Glutamatergic neuron (in vitro differentiated cells): ENCODE measurements around the gene GAREM2. TPM values are rescaled to one million over a fixed set of nuclear protein-coding genes. Genes with fewer than 3 reads are reported as not detected.

Source experiments
- DNase-seq: peaks from one replicate; pipeline ENCODE4 v3.0.0; 2022
- H3K27ac Mint-ChIP-seq: one replicate; pipeline ENCODE4 v1.8.0; 2020; ENCODE audit warnings: mild to moderate bottlenecking, mixed read lengths, inconsistent platforms; ENCODE audit not compliant: unreplicated experiment
- H3K27me3 Mint-ChIP-seq: one replicate; pipeline ENCODE4 v1.8.0; 2020; ENCODE audit warnings: mild to moderate bottlenecking, moderate library complexity, mixed read lengths, inconsistent platforms; ENCODE audit not compliant: unreplicated experiment
- H3K36me3 Mint-ChIP-seq: one replicate; pipeline ENCODE4 v1.8.0; 2020; ENCODE audit warnings: mild to moderate bottlenecking, mixed read lengths, inconsistent platforms; ENCODE audit not compliant: unreplicated experiment
- H3K4me1 Mint-ChIP-seq: one replicate; pipeline ENCODE4 v1.8.0; 2020; ENCODE audit warnings: mild to moderate bottlenecking, low read depth, mixed read lengths, inconsistent platforms; ENCODE audit not compliant: unreplicated experiment
- H3K4me3 Mint-ChIP-seq: one replicate; pipeline ENCODE4 v1.8.0; 2020; ENCODE audit warnings: mild to moderate bottlenecking, mixed read lengths, inconsistent platforms; ENCODE audit not compliant: unreplicated experiment
- H3K9me3 Mint-ChIP-seq: one replicate; pipeline ENCODE4 v1.8.0; 2020; ENCODE audit warnings: mild to moderate bottlenecking, moderate library complexity, mixed read lengths, inconsistent platforms; ENCODE audit not compliant: unreplicated experiment
- total RNA-seq: library from RNA; stranded (reverse); fragmentation: NEBNext Ultra II Directional; extraction: Animal tissue kit (Norgen Biotek cat#: 25700); gene quantifications from one replicate; pipeline ENCODE4 v1.2.1, GENCODE V29; 2021; ENCODE audit not compliant: unreplicated experiment
- TF ChIP-seq, protein P1 (sequence below): fragments of 200-600 bp; sonication (generic); IDR thresholded peaks from one replicate; pipeline ENCODE4 v1.5.0; 2021; ENCODE audit not compliant: partially characterized antibody, unreplicated experiment

The GAREM2 gene
- total RNA-seq, 1 donor from 2014 or later, result 49.3 TPM

DNA sequence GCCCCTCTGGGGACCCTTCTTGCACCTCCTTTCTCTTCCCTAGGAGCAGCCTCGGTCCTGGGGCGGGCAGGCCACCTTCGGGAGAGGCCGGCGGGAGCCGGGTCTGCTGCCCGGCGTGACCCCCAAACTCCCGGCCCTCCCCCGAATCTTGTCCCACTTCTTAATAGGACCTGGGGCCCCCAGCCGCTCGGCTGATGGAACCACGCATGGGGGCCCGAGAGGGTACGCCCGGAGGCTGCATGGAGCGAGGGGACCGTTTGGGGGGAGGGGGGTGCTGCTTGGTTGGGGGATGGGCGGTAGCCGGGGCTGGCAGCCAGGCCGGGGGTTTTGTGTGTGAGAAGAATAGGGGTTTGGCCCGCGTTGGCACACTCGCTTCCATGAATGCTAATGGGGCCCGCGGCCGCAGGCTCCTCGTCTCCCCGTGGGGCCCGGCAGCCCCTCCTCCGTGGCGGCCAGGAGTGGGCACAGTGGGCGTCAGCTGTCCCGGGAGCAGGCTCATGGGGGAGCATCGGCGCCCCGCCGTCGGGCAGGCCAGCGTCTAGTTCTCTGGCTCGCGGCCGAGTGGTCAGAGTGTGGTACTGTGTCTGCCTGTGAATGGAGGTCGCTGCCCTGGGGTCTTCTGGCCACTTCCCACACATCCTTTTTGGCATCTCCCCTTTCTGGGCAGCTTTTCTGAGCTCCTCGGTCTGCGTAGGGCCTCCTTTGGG lies 1.0 kb downstream of the GAREM2 start:
- TF ChIP-seq, protein P1, sequence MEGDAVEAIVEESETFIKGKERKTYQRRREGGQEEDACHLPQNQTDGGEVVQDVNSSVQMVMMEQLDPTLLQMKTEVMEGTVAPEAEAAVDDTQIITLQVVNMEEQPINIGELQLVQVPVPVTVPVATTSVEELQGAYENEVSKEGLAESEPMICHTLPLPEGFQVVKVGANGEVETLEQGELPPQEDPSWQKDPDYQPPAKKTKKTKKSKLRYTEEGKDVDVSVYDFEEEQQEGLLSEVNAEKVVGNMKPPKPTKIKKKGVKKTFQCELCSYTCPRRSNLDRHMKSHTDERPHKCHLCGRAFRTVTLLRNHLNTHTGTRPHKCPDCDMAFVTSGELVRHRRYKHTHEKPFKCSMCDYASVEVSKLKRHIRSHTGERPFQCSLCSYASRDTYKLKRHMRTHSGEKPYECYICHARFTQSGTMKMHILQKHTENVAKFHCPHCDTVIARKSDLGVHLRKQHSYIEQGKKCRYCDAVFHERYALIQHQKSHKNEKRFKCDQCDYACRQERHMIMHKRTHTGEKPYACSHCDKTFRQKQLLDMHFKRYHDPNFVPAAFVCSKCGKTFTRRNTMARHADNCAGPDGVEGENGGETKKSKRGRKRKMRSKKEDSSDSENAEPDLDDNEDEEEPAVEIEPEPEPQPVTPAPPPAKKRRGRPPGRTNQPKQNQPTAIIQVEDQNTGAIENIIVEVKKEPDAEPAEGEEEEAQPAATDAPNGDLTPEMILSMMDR, result no peak

DNA sequence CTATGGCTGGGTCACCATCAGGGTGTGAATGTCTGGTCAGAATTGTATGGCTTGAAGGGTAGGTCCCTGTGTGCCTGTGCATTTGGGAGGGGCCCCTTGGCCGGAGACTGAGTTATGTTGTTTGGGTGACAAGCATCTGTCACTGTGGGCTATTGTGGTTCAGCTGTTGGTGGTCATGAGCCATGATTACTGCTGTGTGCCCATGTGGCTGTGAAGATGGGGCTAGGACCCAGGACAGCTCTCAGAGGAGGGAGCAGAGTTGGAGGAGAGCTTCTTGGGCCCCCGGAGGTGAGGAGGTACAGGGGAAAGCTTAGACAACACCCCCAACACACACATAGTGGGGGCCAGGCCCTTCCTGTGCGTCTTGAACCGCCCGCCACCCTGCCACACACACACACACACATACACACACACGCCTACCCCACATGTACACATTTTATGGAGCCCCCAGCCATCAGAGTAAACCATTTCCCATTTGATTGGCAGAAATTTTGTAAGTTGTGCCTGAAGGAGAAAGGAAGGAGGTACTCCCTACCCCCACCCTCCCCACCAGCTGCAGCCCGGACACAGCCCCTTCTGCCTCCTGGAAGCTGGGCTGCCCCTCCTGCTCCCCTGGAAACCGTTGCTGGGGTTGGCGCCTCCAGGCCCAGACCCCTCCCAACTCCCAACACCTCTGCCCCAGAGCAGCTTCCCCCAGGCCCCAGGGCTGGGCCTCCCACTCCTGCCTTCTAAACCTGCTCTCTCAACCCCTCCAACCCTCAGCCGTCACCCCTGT lies 2.0 kb downstream of the GAREM2 start:
- H3K27ac Mint-ChIP-seq, result peak overlapping the region; percentile 94
- peaks cover 8% of the 10 kb centered on the region for H3K27me3 Mint-ChIP-seq
- H3K4me1 Mint-ChIP-seq, result peaks cover 15% of the 10 kb centered on the region
- peak; percentile 26 for DNase-seq
- TF ChIP-seq, protein P1, result no peak
- peaks cover 20% of the 10 kb centered on the region for H3K9me3 Mint-ChIP-seq
- H3K4me3 Mint-ChIP-seq, result peak overlapping the region; percentile 90
- H3K36me3 Mint-ChIP-seq, result no peaks in the 10 kb centered on the region

More for the DNA sequence above, 1.0 kb downstream of the GAREM2 start:
- H3K36me3 Mint-ChIP-seq, result no peaks in the 10 kb centered on the region
- peaks cover 20% of the 10 kb centered on the region for H3K9me3 Mint-ChIP-seq
- DNase-seq, result peak; percentile 59
- H3K27ac Mint-ChIP-seq, result peak overlapping the region; percentile 94
- H3K4me3 Mint-ChIP-seq, result peak overlapping the region; percentile 90
- peaks cover 15% of the 10 kb centered on the region for H3K4me1 Mint-ChIP-seq
- H3K27me3 Mint-ChIP-seq, result peaks cover 7% of the 10 kb centered on the region

DNA sequence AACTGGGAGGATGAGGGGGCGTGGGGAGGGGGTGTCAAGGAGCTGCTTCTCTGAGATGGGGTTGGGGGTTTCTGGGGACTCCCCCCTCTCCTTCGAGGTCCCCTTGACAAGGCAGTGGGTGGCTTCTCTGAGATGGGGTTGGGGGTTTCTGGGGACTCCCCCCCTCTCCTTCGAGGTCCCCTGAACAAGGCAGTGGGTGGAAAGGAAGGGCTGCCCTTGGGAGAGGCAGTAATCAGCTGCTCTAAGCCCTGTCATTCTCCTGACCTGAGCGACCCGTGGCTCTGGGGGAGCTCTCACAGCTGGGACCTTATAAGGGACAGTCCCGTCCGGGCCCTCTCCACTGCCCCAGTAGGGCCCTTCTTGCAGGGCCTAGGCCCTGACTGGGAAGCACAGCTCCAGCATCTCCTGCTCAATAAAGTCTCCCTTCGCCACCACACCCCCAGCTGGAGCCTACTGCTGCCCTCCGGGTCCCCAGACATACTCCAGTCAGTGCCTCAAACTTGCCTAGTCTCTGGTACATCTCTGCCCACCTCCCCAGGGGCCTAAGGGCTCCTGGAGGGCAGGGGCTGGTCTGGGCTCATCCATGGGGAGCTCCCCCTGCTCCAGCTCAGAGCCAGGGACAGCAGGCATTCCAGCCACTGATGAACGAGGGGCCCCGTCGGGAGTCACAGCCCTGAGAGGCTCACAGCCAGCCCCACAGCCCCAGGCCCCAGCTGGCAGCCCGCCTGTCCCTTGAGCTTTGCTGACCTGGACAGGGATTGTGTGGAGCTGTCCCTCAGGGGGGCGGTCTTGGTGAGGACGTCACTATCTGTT lies 2.8 kb downstream of the GAREM2 start:
- H3K27me3 Mint-ChIP-seq, result peaks cover 8% of the 10 kb centered on the region
- peaks cover 21% of the 10 kb centered on the region for H3K4me1 Mint-ChIP-seq
- DNase-seq, result peak; percentile 57
- peak overlapping the region; percentile 91 for H3K27ac Mint-ChIP-seq
- H3K36me3 Mint-ChIP-seq, result no peaks in the 10 kb centered on the region
- peak overlapping the region; percentile 86 for H3K4me3 Mint-ChIP-seq
- TF ChIP-seq, protein P1, result no peak
- H3K9me3 Mint-ChIP-seq, result peaks cover 22% of the 10 kb centered on the region

DNA sequence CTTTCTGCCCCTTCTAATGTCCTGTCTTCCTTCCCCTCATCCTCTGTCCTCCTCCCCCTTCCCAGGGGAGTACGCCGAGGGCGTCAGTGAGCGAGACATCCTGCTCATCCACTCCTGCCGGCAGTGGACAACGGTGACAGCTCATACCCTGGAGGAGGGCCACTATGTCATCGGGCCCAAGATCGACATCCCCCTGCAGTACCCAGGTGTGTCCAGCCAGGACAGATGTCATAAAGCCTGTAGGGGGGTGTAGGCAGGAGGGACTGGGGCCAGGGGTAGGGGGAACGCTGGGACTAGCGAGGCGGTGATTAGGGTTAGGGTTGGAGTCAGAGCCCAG lies 3.4 kb downstream of the GAREM2 start:
- Mint-ChIP-seq H3K27me3 (peaks cover 11% of the 10 kb centered on the region), H3K4me1 (peaks cover 25% of the 10 kb centered on the region), H3K9me3 (peaks cover 24% of the 10 kb centered on the region), H3K27ac (peak overlapping the region; percentile 91), H3K4me3 (peak overlapping the region; percentile 86), H3K36me3 (no peaks in the 10 kb centered on the region)
- DNase-seq, result no peak
- TF ChIP-seq, protein P1, result no peak
